NCI-H1417 (cell line): ENCODE results near the gene RFC4.

Experiments
- DNase-seq, 3 experiments: peaks; one replicate each; lab custom pipeline; 2025; lab: John Stamatoyannopoulos, UW

RFC4 gene

GRCh38 chr3:186750316-186750715 lies 56.0 kb downstream of the RFC4 start:
- no peak for DNase-seq

- DNase-seq = no peak
These were observed 60.3 kb downstream of the RFC4 start for GRCh38 chr3:186746008-186746407.

GRCh38 chr3:186743666-186744065 lies 62.6 kb downstream of the RFC4 start:
- no peak for DNase-seq

GRCh38 chr3:186742618-186743380 lies 63.5 kb downstream of the RFC4 start:
- DNase-seq = no peak
